NB4 (cell line): ENCODE measurements around the gene SERINC3.

Source experiments
- POLR2A ChIP-seq: IDR thresholded peaks from 2 replicates; pipeline ENCODE4 v1.6.1; 2011; ENCODE audit warnings: mild to moderate bottlenecking; ENCODE audit not compliant: insufficient read length; ENCODE audit errors: extremely low read depth
- TF ChIP-seq, protein P1 (sequence below): IDR thresholded peaks from one replicate; pipeline ENCODE4 v1.5.1; 2012; ENCODE audit warnings: low read depth, low read length
- TF ChIP-seq, protein P2 (sequence below): IDR thresholded peaks from 2 replicates; pipeline ENCODE4 v1.6.1; 2011; ENCODE audit warnings: low read depth, low read length

DNA sequence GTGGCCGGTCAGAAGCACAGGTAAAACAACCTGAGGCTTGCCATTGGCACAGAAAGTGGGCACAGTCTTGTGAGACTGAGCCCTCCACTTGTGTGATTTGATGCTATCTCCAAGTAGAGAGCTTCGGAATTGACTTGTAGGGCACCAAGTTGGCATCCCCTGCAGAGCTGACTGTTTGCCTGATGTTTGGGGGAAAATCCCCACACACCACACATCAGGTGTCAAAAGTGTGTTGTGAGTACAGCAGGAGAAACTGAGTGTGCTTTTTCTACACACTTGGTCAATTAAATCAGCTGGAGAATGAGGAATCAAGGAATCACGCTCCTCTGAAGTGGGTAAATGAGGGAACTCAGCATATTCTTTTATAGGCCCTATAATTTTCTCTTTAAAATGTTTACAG is 989 bp downstream of the SERINC3 start:
- TF ChIP-seq, protein P1, sequence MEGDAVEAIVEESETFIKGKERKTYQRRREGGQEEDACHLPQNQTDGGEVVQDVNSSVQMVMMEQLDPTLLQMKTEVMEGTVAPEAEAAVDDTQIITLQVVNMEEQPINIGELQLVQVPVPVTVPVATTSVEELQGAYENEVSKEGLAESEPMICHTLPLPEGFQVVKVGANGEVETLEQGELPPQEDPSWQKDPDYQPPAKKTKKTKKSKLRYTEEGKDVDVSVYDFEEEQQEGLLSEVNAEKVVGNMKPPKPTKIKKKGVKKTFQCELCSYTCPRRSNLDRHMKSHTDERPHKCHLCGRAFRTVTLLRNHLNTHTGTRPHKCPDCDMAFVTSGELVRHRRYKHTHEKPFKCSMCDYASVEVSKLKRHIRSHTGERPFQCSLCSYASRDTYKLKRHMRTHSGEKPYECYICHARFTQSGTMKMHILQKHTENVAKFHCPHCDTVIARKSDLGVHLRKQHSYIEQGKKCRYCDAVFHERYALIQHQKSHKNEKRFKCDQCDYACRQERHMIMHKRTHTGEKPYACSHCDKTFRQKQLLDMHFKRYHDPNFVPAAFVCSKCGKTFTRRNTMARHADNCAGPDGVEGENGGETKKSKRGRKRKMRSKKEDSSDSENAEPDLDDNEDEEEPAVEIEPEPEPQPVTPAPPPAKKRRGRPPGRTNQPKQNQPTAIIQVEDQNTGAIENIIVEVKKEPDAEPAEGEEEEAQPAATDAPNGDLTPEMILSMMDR: no peak
- TF ChIP-seq POLR2A: no peak
- TF ChIP-seq, protein P2, sequence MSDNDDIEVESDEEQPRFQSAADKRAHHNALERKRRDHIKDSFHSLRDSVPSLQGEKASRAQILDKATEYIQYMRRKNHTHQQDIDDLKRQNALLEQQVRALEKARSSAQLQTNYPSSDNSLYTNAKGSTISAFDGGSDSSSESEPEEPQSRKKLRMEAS: no peak
